ENCODE measurements around the gene IPO5.

IPO5 gene

GRCh38 chr13:97953376-97953970, at the start of gene IPO5:
IPO5 (plus strand) TSS chr13:97953675; CDS start chr13:97976697, 23,022 bp downstream.
- H3K4me3 ChIP-seq (ENCODE audit: low read depth, low read length), result no peak within 1 kb of the TSS
- TF ChIP-seq CTCF (IDR thresholded peaks at IDR 0.05; ENCODE audit: borderline replicate concordance, insufficient read depth, low read depth, low read length), result no peak

GRCh38 chr13:97904059-97904458, 49.4 kb upstream of the IPO5 start:
- TF ChIP-seq CTCF (IDR thresholded peaks at IDR 0.05; ENCODE audit: borderline replicate concordance, insufficient read depth, low read depth, low read length), result no peak

GRCh38 chr13:97905517-97905916, 48.0 kb upstream of the IPO5 start:
- no peak for TF ChIP-seq CTCF (IDR thresholded peaks at IDR 0.05; ENCODE audit: borderline replicate concordance, insufficient read depth, low read depth, low read length)
- no peak overlapping the region for H3K4me3 ChIP-seq (ENCODE audit: low read depth, low read length)

More at GRCh38 chr13:97904059-97904458, 49.4 kb upstream of the IPO5 start:
- no peak overlapping the region for H3K4me3 ChIP-seq (ENCODE audit: low read depth, low read length)

GRCh38 chr13:97911311-97912138, 42.0 kb upstream of the IPO5 start:
- H3K4me3 ChIP-seq (ENCODE audit: low read depth, low read length), result no peak overlapping the region
- peak; percentile 51; the same call in 1 of the 2 replicates for TF ChIP-seq CTCF (IDR thresholded peaks at IDR 0.05; ENCODE audit: borderline replicate concordance, insufficient read depth, low read depth, low read length)

GRCh38 chr13:97912139-97912535, 41.3 kb upstream of the IPO5 start:
- H3K4me3 ChIP-seq (ENCODE audit: low read depth, low read length), result no peak overlapping the region
- no peak for TF ChIP-seq CTCF (IDR thresholded peaks at IDR 0.05; ENCODE audit: borderline replicate concordance, insufficient read depth, low read depth, low read length)

GRCh38 chr13:97913206-97913605, 40.3 kb upstream of the IPO5 start:
- no peak overlapping the region for H3K4me3 ChIP-seq (ENCODE audit: low read depth, low read length)
- TF ChIP-seq CTCF (IDR thresholded peaks at IDR 0.05; ENCODE audit: borderline replicate concordance, insufficient read depth, low read depth, low read length), result no peak

- no peak overlapping the region for H3K4me3 ChIP-seq (ENCODE audit: low read depth, low read length)
- TF ChIP-seq CTCF (IDR thresholded peaks at IDR 0.05; ENCODE audit: borderline replicate concordance, insufficient read depth, low read depth, low read length), result no peak
These were observed 38.9 kb upstream of the IPO5 start for GRCh38 chr13:97914540-97914939.

Measured in GM12875 (cell line).